Choroid plexus epithelial cell (primary cell): ENCODE data around the gene CWC15.
"Not testable (repeated sequence)": the region's sequence is repeated elsewhere in the genome, so short reads cannot be mapped to it uniquely, and the experiment has no call there.

Source experiments
- DNase-seq: peaks from one replicate; pipeline ENCODE4 v3.0.0-alpha.2; 2010; ENCODE audit warnings: low read depth
- H3K4me3 ChIP-seq: 2 replicates; pipeline ENCODE4 v1.5.1; 2011; ENCODE audit warnings: low read depth, mild to moderate bottlenecking, control low read depth, low read length, moderate library complexity
- TF ChIP-seq, protein P1 (sequence below): conservative IDR thresholded peaks from 2 replicates; pipeline ENCODE4 v1.5.1; 2011; ENCODE audit warnings: low read depth, mild to moderate bottlenecking, control low read depth, inconsistent platforms, low read length, moderate library complexity

The CWC15 gene

DNA sequence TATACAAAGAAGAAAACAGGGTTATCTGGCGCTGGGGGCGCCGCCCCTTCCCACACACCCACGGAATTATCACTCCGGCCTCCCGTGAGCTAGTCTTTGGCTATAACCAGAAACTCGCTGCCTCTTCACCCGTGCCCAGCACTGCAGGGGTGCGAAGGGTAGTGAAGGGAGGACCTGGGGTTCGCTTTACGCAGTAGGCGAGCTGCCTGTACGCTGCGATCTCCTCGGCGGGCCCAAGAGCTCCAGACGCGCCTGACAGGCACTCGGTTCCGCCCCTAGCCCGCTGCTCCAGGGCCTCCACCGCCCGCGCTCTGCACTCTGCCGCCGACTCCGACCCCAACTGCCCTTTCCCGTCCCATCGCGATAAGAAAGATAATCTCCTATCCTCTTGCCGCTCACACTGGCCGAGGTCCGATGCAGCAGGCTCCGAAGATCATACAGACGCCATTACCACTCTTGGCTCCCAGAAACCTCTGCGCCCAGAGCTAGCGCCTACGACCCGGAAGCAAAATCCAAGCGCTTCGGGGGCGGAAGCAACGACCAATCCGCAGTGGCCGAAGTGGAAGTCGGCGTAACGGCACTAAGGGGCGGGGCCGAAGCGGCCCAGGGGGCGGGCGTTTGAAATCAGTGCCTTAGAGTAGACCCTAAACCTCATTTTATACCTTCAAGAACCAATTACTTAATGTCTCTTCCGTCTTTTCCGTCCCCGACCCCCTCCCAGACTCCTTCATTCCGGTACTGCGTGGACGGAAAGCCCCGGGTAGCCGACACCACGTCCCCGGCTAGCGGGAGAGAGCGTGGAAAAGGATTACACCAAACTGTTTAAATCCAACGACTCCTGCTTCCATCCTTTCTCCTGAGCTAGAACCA is at the start of gene CWC15, which contains the start of gene KDM4D:
CWC15 (minus strand) TSS at position 458 of the 870 bp plus-strand sequence. CDS start 1,371 bp downstream, outside the sequence.
KDM4D (plus strand) TSS at position 611 of the 870 bp plus-strand sequence. CDS start 23,664 bp downstream, outside the sequence.
- H3K4me3 ChIP-seq, result peak within 1 kb of the TSS; percentile 80
- peak; percentile 95 for DNase-seq
- TF ChIP-seq, protein P1, sequence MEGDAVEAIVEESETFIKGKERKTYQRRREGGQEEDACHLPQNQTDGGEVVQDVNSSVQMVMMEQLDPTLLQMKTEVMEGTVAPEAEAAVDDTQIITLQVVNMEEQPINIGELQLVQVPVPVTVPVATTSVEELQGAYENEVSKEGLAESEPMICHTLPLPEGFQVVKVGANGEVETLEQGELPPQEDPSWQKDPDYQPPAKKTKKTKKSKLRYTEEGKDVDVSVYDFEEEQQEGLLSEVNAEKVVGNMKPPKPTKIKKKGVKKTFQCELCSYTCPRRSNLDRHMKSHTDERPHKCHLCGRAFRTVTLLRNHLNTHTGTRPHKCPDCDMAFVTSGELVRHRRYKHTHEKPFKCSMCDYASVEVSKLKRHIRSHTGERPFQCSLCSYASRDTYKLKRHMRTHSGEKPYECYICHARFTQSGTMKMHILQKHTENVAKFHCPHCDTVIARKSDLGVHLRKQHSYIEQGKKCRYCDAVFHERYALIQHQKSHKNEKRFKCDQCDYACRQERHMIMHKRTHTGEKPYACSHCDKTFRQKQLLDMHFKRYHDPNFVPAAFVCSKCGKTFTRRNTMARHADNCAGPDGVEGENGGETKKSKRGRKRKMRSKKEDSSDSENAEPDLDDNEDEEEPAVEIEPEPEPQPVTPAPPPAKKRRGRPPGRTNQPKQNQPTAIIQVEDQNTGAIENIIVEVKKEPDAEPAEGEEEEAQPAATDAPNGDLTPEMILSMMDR, result no peak

DNA sequence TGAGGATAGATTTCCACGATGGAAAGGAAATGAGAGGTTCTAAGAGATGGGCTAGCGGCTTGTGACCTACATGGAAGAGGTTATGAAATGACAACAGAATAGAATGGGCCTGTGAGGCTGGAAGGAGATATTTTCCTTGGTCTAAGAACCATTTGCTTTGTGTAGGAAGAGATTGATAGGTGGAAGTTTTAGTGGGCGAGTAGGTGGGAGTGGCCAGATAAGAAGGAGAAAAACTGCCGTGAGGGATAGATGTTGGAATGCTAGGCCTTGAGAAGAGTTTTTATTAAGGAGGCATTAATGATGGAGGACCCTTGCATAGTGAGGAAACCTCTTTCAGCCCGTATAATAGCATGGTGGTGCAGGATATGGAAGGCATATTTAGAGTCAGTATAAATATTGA is 48.1 kb upstream of the CWC15 start:
- not testable (repeated sequence) for H3K4me3 ChIP-seq, DNase-seq

DNA sequence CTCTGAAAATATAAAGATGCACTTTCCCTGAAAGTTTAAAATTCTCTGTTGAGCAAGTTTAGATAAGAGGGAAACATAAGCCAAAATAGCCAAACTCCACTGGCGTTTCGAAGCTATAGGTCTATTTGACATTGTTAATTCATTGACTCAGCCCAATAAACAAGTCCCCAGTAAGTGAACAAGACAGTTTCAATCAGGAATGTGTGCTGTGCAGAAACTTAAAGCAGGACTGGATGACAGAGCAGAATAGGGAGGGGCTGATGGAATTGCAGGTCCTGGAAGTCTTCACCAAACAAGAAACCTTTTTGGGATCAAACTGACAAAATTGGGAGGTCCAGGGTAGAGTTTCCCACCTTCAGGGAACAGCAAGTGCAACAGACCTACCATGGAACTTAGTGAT is 42.8 kb upstream of the CWC15 start:
- no peak for DNase-seq
- TF ChIP-seq, protein P1, result no peak
- no peak overlapping the region for H3K4me3 ChIP-seq

DNA sequence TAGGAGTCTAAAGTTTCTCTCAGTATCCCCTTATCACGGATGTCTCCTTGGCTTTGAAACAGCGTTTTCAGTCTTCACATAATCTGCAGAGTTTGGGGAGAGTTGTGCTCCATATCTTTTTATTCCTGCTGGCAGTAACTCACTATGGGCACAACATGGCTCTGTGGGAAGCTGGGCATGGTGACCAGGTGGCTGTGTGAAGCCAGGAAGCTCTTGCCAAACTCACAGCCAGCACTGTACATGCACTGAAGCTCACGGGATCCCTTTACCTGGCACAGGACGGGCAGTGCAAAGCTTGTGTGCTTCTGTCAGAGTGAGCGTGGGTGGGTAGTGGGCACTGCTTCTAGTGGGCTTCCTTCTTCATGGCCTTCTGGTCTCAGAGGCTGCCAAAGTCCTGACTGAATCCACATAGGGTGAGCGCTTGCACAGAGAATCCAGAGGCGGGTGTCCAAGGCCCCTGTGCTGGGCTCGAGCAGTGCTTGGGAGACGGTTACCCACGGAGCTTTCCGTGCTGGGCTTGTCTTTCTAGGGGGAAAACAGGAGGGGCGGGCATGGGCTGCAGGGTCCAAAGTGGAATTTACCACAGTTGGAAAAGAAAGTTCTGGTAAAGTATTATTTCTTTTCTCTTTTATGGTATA is 40.9 kb upstream of the CWC15 start:
- TF ChIP-seq, protein P1, result no peak
- no peak overlapping the region for H3K4me3 ChIP-seq
- no peak for DNase-seq

DNA sequence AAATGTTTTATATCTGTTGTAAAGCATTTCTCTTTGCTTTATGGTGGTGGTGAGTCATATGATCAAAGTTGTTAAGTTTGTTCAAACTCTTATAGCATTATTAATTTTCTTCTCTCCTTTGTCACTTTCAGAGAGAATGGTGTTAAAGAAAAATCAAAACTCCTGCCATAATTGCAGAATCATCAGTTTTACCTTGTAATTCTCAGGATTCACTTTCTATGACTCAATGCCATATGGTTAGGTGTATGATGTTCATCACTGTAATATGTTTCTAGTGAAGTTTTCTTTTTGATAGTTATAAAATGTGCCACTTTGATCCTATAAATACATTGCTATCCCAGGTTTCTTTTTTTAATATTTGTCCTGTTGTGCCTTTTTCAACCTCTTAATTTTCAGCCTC is 38.0 kb upstream of the CWC15 start:
- TF ChIP-seq, protein P1, result no peak
- no peak for DNase-seq
- H3K4me3 ChIP-seq, result no peak overlapping the region

DNA sequence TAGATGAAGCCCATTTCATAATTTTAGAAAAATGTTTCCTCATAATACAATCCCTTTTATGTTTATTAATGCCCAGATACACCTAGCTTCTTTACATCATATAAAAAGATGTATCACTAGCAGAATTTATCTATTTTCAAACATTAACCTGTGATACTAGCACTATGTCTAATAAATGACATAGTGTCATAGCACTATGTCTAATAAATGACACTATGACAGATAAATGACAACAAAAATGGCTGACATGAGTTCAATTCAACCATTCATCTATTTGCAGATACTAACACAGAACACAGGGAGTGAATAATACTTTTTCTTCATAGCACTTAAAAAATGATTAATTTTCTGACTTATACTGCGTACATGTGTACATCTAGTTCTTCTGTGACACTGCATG is 32.3 kb upstream of the CWC15 start:
- DNase-seq, result no peak
- no peak overlapping the region for H3K4me3 ChIP-seq
- TF ChIP-seq, protein P1, result no peak

DNA sequence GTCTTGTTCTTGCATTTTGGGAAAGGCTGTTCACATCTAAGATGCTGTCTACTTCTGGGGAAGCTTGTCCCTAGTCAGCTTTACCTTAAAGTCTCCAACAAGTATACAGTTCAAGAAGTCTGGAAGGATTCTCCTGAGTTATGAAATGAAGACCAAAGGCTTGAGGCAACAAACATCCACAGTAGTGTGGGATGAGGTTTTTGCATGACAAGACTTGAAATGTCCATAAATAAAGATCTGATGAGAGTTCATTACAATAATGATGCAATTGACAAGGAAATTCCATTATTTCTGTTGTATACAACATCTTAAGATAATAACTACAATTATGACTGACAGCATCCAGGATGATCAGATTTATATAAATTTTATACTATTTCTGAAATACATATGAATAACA is 30.4 kb upstream of the CWC15 start:
- no peak for DNase-seq
- no peak overlapping the region for H3K4me3 ChIP-seq
- TF ChIP-seq, protein P1, result no peak
